ENCODE data around the gene ZNF75A. TPM values are rescaled to one million over a fixed set of nuclear protein-coding genes. Genes with fewer than 3 reads are reported as not detected.

The ZNF75A gene
- polyA plus RNA-seq, 2 of the 4 experiments (the other 2 are of a cell fraction) = 16.6 to 27.3 TPM

DNA sequence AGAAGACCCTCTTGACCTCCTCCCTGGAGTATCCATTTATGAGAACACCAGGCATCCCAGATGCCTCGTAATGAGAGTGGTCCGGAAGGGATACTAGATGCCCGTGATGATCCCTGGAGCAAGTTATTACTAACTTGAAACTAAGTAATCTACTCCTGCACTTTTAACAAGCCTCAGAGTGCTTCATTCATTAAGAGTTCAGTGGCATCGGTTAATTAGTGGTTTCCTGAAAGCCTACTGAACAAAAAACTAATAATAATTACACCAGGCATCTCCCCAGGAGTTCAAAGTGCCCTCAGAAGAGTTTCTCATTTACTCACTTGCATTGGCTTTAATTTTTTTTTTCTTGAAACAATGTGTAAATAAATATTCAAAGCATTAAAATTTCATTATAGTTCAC, 22.2 kb downstream of the ZNF75A start:
- ChIA-PET POLR2A (no interaction called here), CTCF (no interaction called here)
- ATAC-seq (no peak), FAIRE-seq (no peak), DNase-seq (ENCODE audit: low read depth in 1 of 2, low spot score in 1 of 2) (no peak)
- Histone ChIP-seq H3K27ac (no peak overlapping the region), H3K9me3 (peaks cover 63% of the 10 kb centered on the region), H3K4me1 (no peaks in the 10 kb centered on the region), H3K4me3 (no peak overlapping the region), H3K4me2 (no peak overlapping the region)
- 14% methylated on average over 4 of the region's 4 CpGs for WGBS (ENCODE audit: missing lambda C conversion rate)
- TF ChIP-seq POLR2AphosphoS2 (conservative IDR thresholded peaks at IDR 0.05; ENCODE audit: low read length) = no peak
- no peak for TF ChIP-seq HDAC2 (IDR thresholded peaks at IDR 0.05)

DNA sequence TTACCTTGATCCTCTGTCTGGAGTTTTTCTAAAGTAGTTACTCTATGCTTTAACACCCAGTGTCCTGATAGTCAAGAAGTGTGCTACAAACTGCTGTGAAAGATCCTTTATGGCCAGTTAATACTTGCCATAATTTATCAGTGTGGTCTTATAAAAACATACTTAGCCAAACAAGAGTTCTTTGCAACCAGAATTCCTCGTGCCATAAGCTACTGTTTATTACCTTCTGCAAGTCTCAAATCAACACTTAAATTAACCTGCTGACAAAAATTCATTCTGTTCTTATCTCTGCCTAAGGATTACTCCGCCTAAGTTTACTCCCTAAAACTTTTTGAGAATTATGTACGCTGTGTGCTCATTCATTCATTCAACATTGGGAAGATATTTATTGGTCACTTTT, 22.8 kb downstream of the ZNF75A start:
- WGBS (ENCODE audit: missing lambda C conversion rate) = 7% methylated on average over 3 of the region's 3 CpGs

DNA sequence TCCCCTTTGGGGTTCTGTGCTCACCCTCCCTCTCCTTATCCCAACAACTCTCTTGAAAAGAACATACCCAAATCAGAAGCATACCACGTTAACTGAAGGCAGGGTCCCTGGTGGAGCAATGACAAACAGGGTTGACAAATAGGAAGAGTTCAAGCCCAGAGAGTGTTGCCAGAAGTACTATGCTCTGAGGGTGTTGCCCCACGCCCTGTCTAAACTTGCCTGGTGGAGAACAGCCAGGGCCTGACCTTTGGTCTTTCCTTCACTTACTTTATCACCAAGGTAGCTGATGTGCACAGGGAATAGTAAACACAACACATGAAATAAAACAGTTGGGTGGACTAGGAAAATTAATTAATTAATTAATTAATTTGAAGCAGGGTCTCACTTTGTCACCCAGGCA, 23.3 kb downstream of the ZNF75A start:
- CTCF ChIA-PET = interaction anchor here (0.9 kb wide), 1 partner anchor 23 kb away, joined by 3 read pairs; no protein-coding TSS in a partner anchor
- H3K4me3 ChIP-seq = no peak overlapping the region
- ATAC-seq (no peak), FAIRE-seq (no peak), DNase-seq (ENCODE audit: low read depth in 1 of 2, low spot score in 1 of 2) (no peak)
- no peaks in the 10 kb centered on the region for H3K4me1 ChIP-seq
- TF ChIP-seq RARB (CRISPR knock-in tag; IDR thresholded peaks at IDR 0.05) (no peak), RAD21 (conservative IDR thresholded peaks at IDR 0.05 in 1 of 2, IDR thresholded peaks at IDR 0.05 in 1 of 2) (no peak), SREBF2 (IDR thresholded peaks at IDR 0.05) (no peak), NR3C1 (IDR thresholded peaks at IDR 0.05) (no peak), FOSB (CRISPR knock-in tag; IDR thresholded peaks at IDR 0.05) (no peak), CEBPB (IDR thresholded peaks at IDR 0.05) (no peak), ZNF302 (CRISPR knock-in tag; IDR thresholded peaks at IDR 0.05) (no peak)
- TF ChIP-seq, protein P1, sequence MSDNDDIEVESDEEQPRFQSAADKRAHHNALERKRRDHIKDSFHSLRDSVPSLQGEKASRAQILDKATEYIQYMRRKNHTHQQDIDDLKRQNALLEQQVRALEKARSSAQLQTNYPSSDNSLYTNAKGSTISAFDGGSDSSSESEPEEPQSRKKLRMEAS (IDR thresholded peaks at IDR 0.05) = no peak
- POLR2A ChIA-PET = no interaction called here
- H3K27ac ChIP-seq = no peak overlapping the region
- H3K4me2 ChIP-seq = no peak overlapping the region
- peaks cover 55% of the 10 kb centered on the region for H3K9me3 ChIP-seq
- WGBS (ENCODE audit: missing lambda C conversion rate) = 7% methylated on average over 2 of the region's 2 CpGs

More for the DNA sequence above, 22.8 kb downstream of the ZNF75A start:
- POLR2A ChIA-PET = no interaction called here
- DNase-seq (ENCODE audit: low read depth in 1 of 2, low spot score in 1 of 2) (no peak), ATAC-seq (no peak), FAIRE-seq (no peak)
- Histone ChIP-seq H3K9me3 (peaks cover 57% of the 10 kb centered on the region), H3K4me1 (no peaks in the 10 kb centered on the region), H3K4me3 (no peak overlapping the region), H3K4me2 (no peak overlapping the region), H3K27ac (no peak overlapping the region)
- CTCF ChIA-PET = interaction anchor here (0.9 kb wide), 1 partner anchor 23 kb away, joined by 3 read pairs; no protein-coding TSS in a partner anchor
- TF ChIP-seq ZFP36 (IDR thresholded peaks at IDR 0.05; ENCODE audit: borderline replicate concordance, partially characterized antibody) = no peak
- no peak for TF ChIP-seq MYC (IDR thresholded peaks at IDR 0.05; ENCODE audit: borderline replicate concordance, low read length)
- no peak for TF ChIP-seq EHF (CRISPR knock-in tag; IDR thresholded peaks at IDR 0.05)
- TF ChIP-seq HOXA7 (CRISPR knock-in tag; IDR thresholded peaks at IDR 0.05) = no peak
- no peak for TF ChIP-seq FOSL2 (IDR thresholded peaks at IDR 0.05)
- no peak for TF ChIP-seq FOSL2 (CRISPR knock-in tag; IDR thresholded peaks at IDR 0.05)
- TF ChIP-seq, protein P2, sequence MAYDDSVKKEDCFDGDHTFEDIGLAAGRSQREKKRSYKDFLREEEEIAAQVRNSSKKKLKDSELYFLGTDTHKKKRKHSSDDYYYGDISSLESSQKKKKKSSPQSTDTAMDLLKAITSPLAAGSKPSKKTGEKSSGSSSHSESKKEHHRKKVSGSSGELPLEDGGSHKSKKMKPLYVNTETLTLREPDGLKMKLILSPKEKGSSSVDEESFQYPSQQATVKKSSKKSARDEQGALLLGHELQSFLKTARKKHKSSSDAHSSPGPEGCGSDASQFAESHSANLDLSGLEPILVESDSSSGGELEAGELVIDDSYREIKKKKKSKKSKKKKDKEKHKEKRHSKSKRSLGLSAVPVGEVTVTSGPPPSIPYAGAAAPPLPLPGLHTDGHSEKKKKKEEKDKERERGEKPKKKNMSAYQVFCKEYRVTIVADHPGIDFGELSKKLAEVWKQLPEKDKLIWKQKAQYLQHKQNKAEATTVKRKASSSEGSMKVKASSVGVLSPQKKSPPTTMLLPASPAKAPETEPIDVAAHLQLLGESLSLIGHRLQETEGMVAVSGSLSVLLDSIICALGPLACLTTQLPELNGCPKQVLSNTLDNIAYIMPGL (CRISPR knock-in tag; IDR thresholded peaks at IDR 0.05; ENCODE audit: borderline replicate concordance) = no peak
- TF ChIP-seq, protein P3, sequence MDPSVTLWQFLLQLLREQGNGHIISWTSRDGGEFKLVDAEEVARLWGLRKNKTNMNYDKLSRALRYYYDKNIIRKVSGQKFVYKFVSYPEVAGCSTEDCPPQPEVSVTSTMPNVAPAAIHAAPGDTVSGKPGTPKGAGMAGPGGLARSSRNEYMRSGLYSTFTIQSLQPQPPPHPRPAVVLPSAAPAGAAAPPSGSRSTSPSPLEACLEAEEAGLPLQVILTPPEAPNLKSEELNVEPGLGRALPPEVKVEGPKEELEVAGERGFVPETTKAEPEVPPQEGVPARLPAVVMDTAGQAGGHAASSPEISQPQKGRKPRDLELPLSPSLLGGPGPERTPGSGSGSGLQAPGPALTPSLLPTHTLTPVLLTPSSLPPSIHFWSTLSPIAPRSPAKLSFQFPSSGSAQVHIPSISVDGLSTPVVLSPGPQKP (IDR thresholded peaks at IDR 0.05; ENCODE audit: low read depth, low read length) = no peak

DNA sequence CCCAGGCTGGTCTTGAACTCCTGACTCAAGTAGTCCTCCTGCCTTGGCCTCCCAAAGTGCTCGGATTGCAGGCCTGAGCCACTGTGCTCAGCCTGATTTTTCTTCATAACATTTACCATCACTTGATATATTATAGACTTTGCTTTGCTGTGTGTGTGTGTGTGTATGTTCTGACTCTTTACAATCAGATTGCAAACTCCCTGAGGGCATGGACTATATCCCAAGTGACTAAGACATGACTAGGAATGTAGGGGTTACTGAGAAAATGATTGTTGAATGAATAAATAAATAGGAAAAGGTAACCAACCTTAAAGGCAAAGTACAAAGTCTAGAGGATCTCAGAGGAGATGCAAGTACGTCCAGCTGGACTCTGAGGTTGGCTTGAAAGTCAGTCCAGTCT, 40.7 kb downstream of the ZNF75A start:
- ChIA-PET POLR2A (no interaction called here), CTCF (interaction anchor here (0.6 kb wide), 1 partner anchor 244 kb away, joined by 3 read pairs; no protein-coding TSS in a partner anchor)
- Histone ChIP-seq H3K9me3 (peaks cover 16% of the 10 kb centered on the region), H3K4me1 (no peaks in the 10 kb centered on the region), H3K4me2 (no peak overlapping the region), H3K27ac (no peak overlapping the region), H3K4me3 (no peak overlapping the region)
- DNase-seq (ENCODE audit: low read depth in 1 of 2, low spot score in 1 of 2) = no peak
- no peak for ATAC-seq
- WGBS (ENCODE audit: missing lambda C conversion rate) = 2% methylated on average over 2 of the region's 2 CpGs
- TF ChIP-seq HOXB13 (CRISPR knock-in tag; IDR thresholded peaks at IDR 0.05; ENCODE audit: low read depth) (no peak), RARB (CRISPR knock-in tag; IDR thresholded peaks at IDR 0.05) (no peak), TFCP2L1 (CRISPR knock-in tag; IDR thresholded peaks at IDR 0.05) (no peak), EP300 (IDR thresholded peaks at IDR 0.05) (no peak), ZC3H11A (IDR thresholded peaks at IDR 0.05) (no peak), SMC3 (IDR thresholded peaks at IDR 0.05) (no peak)
- FAIRE-seq = no peak

Data from A549 (cell line).